C4-2B (cell line): ENCODE results near the gene PDGFD.

ENCODE experiments used
- H3K27ac ChIP-seq: fragments of 450-650 bp; 2 replicates; pipeline ENCODE4 v1.5.1; 2017
- CTCF ChIP-seq: fragments of 450-650 bp; conservative IDR thresholded peaks from 2 replicates; pipeline ENCODE4 v1.5.1; 2017; ENCODE audit warnings: mild to moderate bottlenecking
- ZFX ChIP-seq: fragments of 450-650 bp; IDR thresholded peaks from 2 replicates; pipeline ENCODE4 v1.6.1; 2017

PDGFD gene

GRCh38 chr11:103958475-103959215 is 205.3 kb downstream of the PDGFD start:
- TF ChIP-seq ZFX (no peak), CTCF (no peak)
- H3K27ac ChIP-seq = no peak overlapping the region

- TF ChIP-seq CTCF (no peak), ZFX (no peak)
- H3K27ac ChIP-seq = no peak overlapping the region
These were observed 210.0 kb downstream of the PDGFD start for GRCh38 chr11:103953797-103954486.

GRCh38 chr11:103949781-103950180 is 214.2 kb downstream of the PDGFD start:
- no peak overlapping the region for H3K27ac ChIP-seq
- TF ChIP-seq ZFX = no peak
- no peak for TF ChIP-seq CTCF

GRCh38 chr11:103948187-103948763 is 215.7 kb downstream of the PDGFD start:
- no peak overlapping the region for H3K27ac ChIP-seq
- TF ChIP-seq CTCF (no peak), ZFX (no peak)

GRCh38 chr11:103947546-103947919 is 216.4 kb downstream of the PDGFD start:
- H3K27ac ChIP-seq = no peak overlapping the region
- no peak for TF ChIP-seq CTCF
- TF ChIP-seq ZFX = no peak

GRCh38 chr11:103946793-103947545 is 217.0 kb downstream of the PDGFD start:
- no peak for TF ChIP-seq CTCF
- TF ChIP-seq ZFX = no peak
- H3K27ac ChIP-seq = no peak overlapping the region
